IPS-NIHi11 (cell line): ENCODE data around the gene TMEM8B.
"Not testable (repeated sequence)": the region's sequence is repeated elsewhere in the genome, so short reads cannot be mapped to it uniquely, and the experiment has no call there.

ENCODE experiments used
- DNase-seq: peaks from one replicate; pipeline ENCODE4 v3.0.0; 2012; ENCODE audit warnings: mixed read lengths, low spot score

TMEM8B gene

GRCh38 chr9:35868933-35869332 is 39.9 kb downstream of the TMEM8B start:
- no peak for DNase-seq

- no peak for DNase-seq
Observed at GRCh38 chr9:35869621-35870216, 40.7 kb downstream of the TMEM8B start.

- no peak for DNase-seq
Observed at GRCh38 chr9:35870351-35870923, 41.4 kb downstream of the TMEM8B start, which contains the start of gene OR13J1. Gene OR13J1, minus strand, starts transcription at chr9:35870401. Its CDS starts 0 bp downstream, at chr9:35870401.

GRCh38 chr9:35871545-35871944 is 42.5 kb downstream of the TMEM8B start:
- no peak for DNase-seq

- DNase-seq, result no peak
Observed at GRCh38 chr9:35872505-35872904, 43.5 kb downstream of the TMEM8B start.

- DNase-seq, result peak; percentile 86
Observed at GRCh38 chr9:35882263-35882848, 53.3 kb downstream of the TMEM8B start.

- DNase-seq, result no peak
Observed at GRCh38 chr9:35882996-35883395, 54.0 kb downstream of the TMEM8B start.

- not testable (repeated sequence) for DNase-seq
Observed at GRCh38 chr9:35884908-35885307, 55.9 kb downstream of the TMEM8B start.

- DNase-seq, result no peak
Observed at GRCh38 chr9:35891646-35892045, 62.6 kb downstream of the TMEM8B start.

- no peak for DNase-seq
Observed at GRCh38 chr9:35892051-35892450, 63.0 kb downstream of the TMEM8B start.

- DNase-seq, result no peak
Observed at GRCh38 chr9:35896570-35896969, 67.5 kb downstream of the TMEM8B start.

GRCh38 chr9:35897376-35898099 is 68.5 kb downstream of the TMEM8B start:
- not testable (repeated sequence) for DNase-seq

- DNase-seq, result no peak
Observed at GRCh38 chr9:35898337-35898736, 69.3 kb downstream of the TMEM8B start.

GRCh38 chr9:35899021-35899420 is 70.0 kb downstream of the TMEM8B start:
- no peak for DNase-seq

- DNase-seq, result peak; percentile 70
Observed at GRCh38 chr9:35903049-35903448, 74.0 kb downstream of the TMEM8B start.

GRCh38 chr9:35904338-35904737 is 75.3 kb downstream of the TMEM8B start:
- DNase-seq, result no peak

GRCh38 chr9:35905051-35905781 is 76.2 kb downstream of the TMEM8B start:
- no peak for DNase-seq

- DNase-seq, result no peak
Observed at GRCh38 chr9:35905912-35906679, 77.1 kb downstream of the TMEM8B start, which contains the start of gene HRCT1. Gene HRCT1, plus strand, starts transcription at chr9:35906202. Its CDS starts 86 bp downstream, at chr9:35906288.

GRCh38 chr9:35906923-35907699 is 78.1 kb downstream of the TMEM8B start:
- DNase-seq, result no peak

GRCh38 chr9:35907711-35908503 is 78.9 kb downstream of the TMEM8B start:
- DNase-seq, result peak; percentile 72
